Smooth muscle cell (in vitro differentiated cells): ENCODE measurements around the gene JPH4. TPM values are rescaled to one million over a fixed set of nuclear protein-coding genes. Genes with fewer than 3 reads are reported as not detected.

ENCODE experiments used
- DNase-seq: peaks from one replicate; lab custom pipeline; 2025; ENCODE audit not compliant: unreplicated experiment; lab: John Stamatoyannopoulos, UW
- H2AFZ ChIP-seq: fragments of 200-600 bp; sonication (generic); 2 replicates; pipeline ENCODE4 v1.6.0; 2016; ENCODE audit warnings: antibody characterized with exemption, low read depth, mild to moderate bottlenecking
- H3F3A ChIP-seq: fragments of 200-600 bp; sonication (generic); 2 replicates; pipeline ENCODE4 v1.6.0; 2017; ENCODE audit warnings: antibody characterized with exemption, low read depth
- H3K27ac ChIP-seq: fragments of 200-600 bp; sonication (generic); 2 replicates; pipeline ENCODE4 v1.5.1; 2016; ENCODE audit warnings: low read depth, mild to moderate bottlenecking
- H3K27me3 ChIP-seq: fragments of 200-600 bp; sonication (generic); 2 replicates; pipeline ENCODE4 v1.6.1; 2016; ENCODE audit warnings: low read depth, mild to moderate bottlenecking
- H3K36me3 ChIP-seq: fragments of 200-600 bp; sonication (generic); 2 replicates; pipeline ENCODE4 v1.5.1; 2016; ENCODE audit warnings: low read depth
- H3K4me1 ChIP-seq: fragments of 200-600 bp; sonication (generic); 2 replicates; pipeline ENCODE4 v1.5.1; 2016; ENCODE audit warnings: low read depth
- H3K4me2 ChIP-seq: fragments of 200-600 bp; sonication (generic); 2 replicates; pipeline ENCODE4 v1.6.0; 2016; ENCODE audit warnings: mild to moderate bottlenecking
- H3K4me3 ChIP-seq: fragments of 200-600 bp; sonication (generic); 2 replicates; pipeline ENCODE4 v1.5.1; 2016; ENCODE audit warnings: mild to moderate bottlenecking
- H3K79me2 ChIP-seq: fragments of 200-600 bp; sonication (generic); 2 replicates; pipeline ENCODE4 v1.6.0; 2016; ENCODE audit warnings: low read depth, mild to moderate bottlenecking
- H3K9ac ChIP-seq: fragments of 200-600 bp; sonication (generic); 2 replicates; pipeline ENCODE4 v1.6.0; 2016; ENCODE audit warnings: low read depth
- H3K9me3 ChIP-seq: fragments of 200-600 bp; sonication (generic); replicated peaks from 2 replicates; pipeline ENCODE4 v1.5.1; 2016; ENCODE audit warnings: low read depth
- H4K20me1 ChIP-seq: fragments of 200-600 bp; sonication (generic); 2 replicates; pipeline ENCODE4 v1.6.0; 2016; ENCODE audit warnings: low read depth
- WGBS: methylation state at CpG from one replicate; pipeline ENCODE4 v1.1.7; 2016; ENCODE audit warnings: low lambda C conversion rate; 5-methylcytosine and 5-hydroxymethylcytosine counted together
- polyA plus RNA-seq: library from polyadenylated mRNA; unstranded; fragments of >200 nt; fragmentation: Nextera tagmentation; extraction: Ambion mirVana; gene quantifications from 2 replicates; pipeline ENCODE4 v1.2.1, GENCODE V29; 2016
- total RNA-seq: library from RNA; depleted of rRNA; stranded (reverse); fragments of >200 nt; gene quantifications from 2 replicates; pipeline ENCODE4 v1.2.3, GENCODE V29; 2014
- TF ChIP-seq, protein P1 (sequence below): fragments of 200-600 bp; sonication (generic); IDR thresholded peaks from 2 replicates; pipeline ENCODE4 v1.5.1; 2017; ENCODE audit warnings: borderline replicate concordance, mild to moderate bottlenecking, antibody characterized with exemption; ENCODE audit not compliant: insufficient read depth, poor library complexity, severe bottlenecking

Gene JPH4
- total and polyA plus RNA-seq, 2 experiments from 2014 or later: 2.4 TPM; not detected in 1

GRCh38 chr14:23550131-23550811, 28.3 kb downstream of the JPH4 start:
- Histone ChIP-seq H3K36me3 (no peaks in the 10 kb centered on the region), H3K79me2 (no peaks in the 10 kb centered on the region), H3K27me3 (no peaks in the 10 kb centered on the region), H2AFZ (peak overlapping the region; percentile 88), H3K9me3 (no peaks in the 10 kb centered on the region), H3K4me2 (peak overlapping the region; percentile 87), H3K27ac (peak overlapping the region; percentile 83), H4K20me1 (no peaks in the 10 kb centered on the region), H3K4me3 (peak overlapping the region; percentile 75), H3K9ac (peak overlapping the region; percentile 63), H3F3A (peaks cover 6% of the 10 kb centered on the region), H3K4me1 (peaks cover 33% of the 10 kb centered on the region)
- no peak for DNase-seq
- TF ChIP-seq, protein P1, sequence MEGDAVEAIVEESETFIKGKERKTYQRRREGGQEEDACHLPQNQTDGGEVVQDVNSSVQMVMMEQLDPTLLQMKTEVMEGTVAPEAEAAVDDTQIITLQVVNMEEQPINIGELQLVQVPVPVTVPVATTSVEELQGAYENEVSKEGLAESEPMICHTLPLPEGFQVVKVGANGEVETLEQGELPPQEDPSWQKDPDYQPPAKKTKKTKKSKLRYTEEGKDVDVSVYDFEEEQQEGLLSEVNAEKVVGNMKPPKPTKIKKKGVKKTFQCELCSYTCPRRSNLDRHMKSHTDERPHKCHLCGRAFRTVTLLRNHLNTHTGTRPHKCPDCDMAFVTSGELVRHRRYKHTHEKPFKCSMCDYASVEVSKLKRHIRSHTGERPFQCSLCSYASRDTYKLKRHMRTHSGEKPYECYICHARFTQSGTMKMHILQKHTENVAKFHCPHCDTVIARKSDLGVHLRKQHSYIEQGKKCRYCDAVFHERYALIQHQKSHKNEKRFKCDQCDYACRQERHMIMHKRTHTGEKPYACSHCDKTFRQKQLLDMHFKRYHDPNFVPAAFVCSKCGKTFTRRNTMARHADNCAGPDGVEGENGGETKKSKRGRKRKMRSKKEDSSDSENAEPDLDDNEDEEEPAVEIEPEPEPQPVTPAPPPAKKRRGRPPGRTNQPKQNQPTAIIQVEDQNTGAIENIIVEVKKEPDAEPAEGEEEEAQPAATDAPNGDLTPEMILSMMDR: no peak
- 14% methylated on average over 12 of the region's 12 CpGs for WGBS

- Histone ChIP-seq H3K9me3 (no peaks in the 10 kb centered on the region), H2AFZ (no peak overlapping the region), H3K9ac (peak overlapping the region; percentile 65), H3K4me3 (no peak overlapping the region), H3F3A (peaks cover 6% of the 10 kb centered on the region), H3K4me1 (peaks cover 36% of the 10 kb centered on the region), H3K4me2 (peak overlapping the region; percentile 64), H3K27ac (peak overlapping the region; percentile 83), H3K79me2 (no peaks in the 10 kb centered on the region), H4K20me1 (no peaks in the 10 kb centered on the region), H3K36me3 (no peaks in the 10 kb centered on the region), H3K27me3 (no peaks in the 10 kb centered on the region)
- WGBS: 34% methylated on average over 17 of the region's 18 CpGs
- TF ChIP-seq, protein P1: no peak
- DNase-seq: no peak
Measured at GRCh38 chr14:23548351-23549318, 30.0 kb downstream of the JPH4 start.

GRCh38 chr14:23547924-23548323, 30.7 kb downstream of the JPH4 start:
- 64% methylated on average over 2 of the region's 2 CpGs for WGBS

More at GRCh38 chr14:23547924-23548323, 30.7 kb downstream of the JPH4 start:
- Histone ChIP-seq H3K36me3 (no peaks in the 10 kb centered on the region), H4K20me1 (no peaks in the 10 kb centered on the region), H3K4me2 (peak overlapping the region; percentile 64), H3K9me3 (no peaks in the 10 kb centered on the region), H2AFZ (no peak overlapping the region), H3K79me2 (no peaks in the 10 kb centered on the region), H3K4me3 (no peak overlapping the region), H3F3A (peaks cover 6% of the 10 kb centered on the region), H3K27ac (peak overlapping the region; percentile 83), H3K4me1 (peaks cover 36% of the 10 kb centered on the region), H3K27me3 (no peaks in the 10 kb centered on the region), H3K9ac (peak overlapping the region; percentile 65)
- TF ChIP-seq, protein P1: no peak
- no peak for DNase-seq
